H1 (cell line): Measurements from ENCODE around the gene MPDZ. TPM values are rescaled to one million over a fixed set of nuclear protein-coding genes. Genes with fewer than 3 reads are reported as not detected.

Source experiments
- CTCF ChIA-PET: fragments of 300-600 bp; sonication (Branson Sonifier 250); formaldehyde crosslinking; loops from one replicate; lab custom pipeline; 2021; ENCODE audit not compliant: partially characterized antibody; lab: Charles Lee
- POLR2A ChIA-PET: fragments of 300-600 bp; sonication (Branson Sonifier 250); formaldehyde crosslinking; loops from one replicate; lab custom pipeline; 2021; ENCODE audit warnings: inconsistent platforms; ENCODE audit not compliant: partially characterized antibody; lab: Charles Lee
- DNase-seq, 2 experiments: peaks; one replicate each; pipeline versions ENCODE4 v3.0.0 to v3.0.0-alpha.2; 2010 to 2022; ENCODE audit warnings: low spot score in 2 of 2, low read depth in 1 of 2, mixed read lengths in 1 of 2
- FAIRE-seq: peaks from 2 replicates; lab custom pipeline; 2011; peaks lifted over from hg19 to GRCh38; lab: Jason Lieb, UNC
- H2AFZ ChIP-seq: 2 replicates; pipeline ENCODE4 v1.8.1; 2012; ENCODE audit warnings: low read length, inconsistent platforms
- H2AK5ac ChIP-seq: 2 replicates; pipeline ENCODE4 v1.6.1; 2013; ENCODE audit warnings: low read depth, low read length
- H2BK120ac ChIP-seq: replicated peaks from 2 replicates; pipeline ENCODE3; 2013; ENCODE audit warnings: low read depth, low read length, inconsistent platforms
- H2BK12ac ChIP-seq: 2 replicates; pipeline ENCODE4 v1.6.1; 2013; ENCODE audit warnings: low read depth, low read length
- H2BK15ac ChIP-seq: 2 replicates; pipeline ENCODE4 v1.6.1; 2013; ENCODE audit warnings: low read length
- H2BK20ac ChIP-seq: 2 replicates; pipeline ENCODE4 v1.6.1; 2013; ENCODE audit warnings: low read length
- H2BK5ac ChIP-seq: 2 replicates; pipeline ENCODE4 v1.6.1; 2013; ENCODE audit warnings: low read depth, low read length
- H3K14ac ChIP-seq: 2 replicates; pipeline ENCODE4 v1.6.1; 2013; ENCODE audit warnings: inconsistent platforms; ENCODE audit not compliant: insufficient read length
- H3K18ac ChIP-seq: 2 replicates; pipeline ENCODE4 v1.6.1; 2013; ENCODE audit warnings: low read length; ENCODE audit errors: extremely low read depth
- H3K23ac ChIP-seq: 2 replicates; pipeline ENCODE4 v1.6.1; 2013; ENCODE audit warnings: inconsistent platforms; ENCODE audit not compliant: insufficient read length
- H3K23me2 ChIP-seq: 2 replicates; pipeline ENCODE4 v1.6.1; 2013; ENCODE audit warnings: low read depth, low read length
- H3K27ac ChIP-seq: 2 replicates; pipeline ENCODE4 v1.6.1; 2011; ENCODE audit warnings: low read depth, low read length, inconsistent platforms
- H3K27me3 ChIP-seq, 4 experiments: replicated peaks in 1 of 4; 1 replicate in 1 of 4; 2 replicates in 3 of 4; pipeline versions ENCODE4 v1.6.1 to v1.8.1; 2011 to 2013; ENCODE audit warnings: low read length in 3 of 4, mild to moderate bottlenecking in 3 of 4, inconsistent platforms in 2 of 4, mixed read lengths in 2 of 4, moderate library complexity in 1 of 4; ENCODE audit not compliant: control insufficient read depth in 3 of 4, insufficient read depth in 3 of 4; ENCODE audit errors: extremely low read depth in 1 of 4
- H3K36me3 ChIP-seq, 4 experiments: 2 replicates each; pipeline versions ENCODE4 v1.6.1 to v1.8.1; 2011 to 2013; ENCODE audit warnings: mild to moderate bottlenecking in 4 of 4, low read length in 3 of 4, moderate library complexity in 2 of 4, control low read depth in 1 of 4, inconsistent platforms in 1 of 4; ENCODE audit not compliant: insufficient read depth in 4 of 4, control insufficient read depth in 2 of 4
- H3K4ac ChIP-seq: replicated peaks from 2 replicates; pipeline ENCODE3; 2013; ENCODE audit warnings: low read length, low read depth, mixed read lengths, inconsistent platforms; ENCODE audit not compliant: insufficient read length
- H3K4me1 ChIP-seq, 4 experiments: replicated peaks in 1 of 4; 1 replicate in 1 of 4; 2 replicates in 3 of 4; pipeline versions ENCODE4 v1.6.1 to v1.8.1; 2011 to 2013; ENCODE audit warnings: low read length in 3 of 4, inconsistent platforms in 2 of 4, mixed read lengths in 1 of 4; ENCODE audit not compliant: insufficient read depth in 4 of 4, control insufficient read depth in 3 of 4
- H3K4me2 ChIP-seq, 2 experiments: 2 replicates each; pipeline versions ENCODE4 v1.6.1 to v1.8.1; 2011 to 2013; ENCODE audit warnings: low read depth in 2 of 2, low read length in 2 of 2, control low read depth in 1 of 2, inconsistent platforms in 1 of 2, mild to moderate bottlenecking in 1 of 2; ENCODE audit not compliant: insufficient read depth in 1 of 2
- H3K4me3 ChIP-seq, 4 experiments: fragments of 200-600, 300-600 bp in 1 of 4; sonication (generic), shearing (Covaris generic), sonication (Bioruptor Twin) in 1 of 4; 2 replicates each; pipeline versions ENCODE4 v1.5.1 to v1.8.1; 2011 to 2016; ENCODE audit warnings: low read length in 4 of 4, low read depth in 3 of 4, control low read depth in 2 of 4, inconsistent platforms in 2 of 4, mild to moderate bottlenecking in 2 of 4, mixed read lengths in 1 of 4, moderate library complexity in 1 of 4; ENCODE audit not compliant: insufficient read depth in 2 of 4; ENCODE audit errors: extremely low read depth in 1 of 4
- H3K56ac ChIP-seq: replicated peaks from 2 replicates; pipeline ENCODE3; 2013; ENCODE audit warnings: low read depth, mild to moderate bottlenecking, mixed read lengths, low read length, inconsistent platforms; ENCODE audit not compliant: insufficient read length
- H3K79me1 ChIP-seq: 2 replicates; pipeline ENCODE4 v1.6.1; 2013; ENCODE audit warnings: low read depth, low read length, control low read depth
- H3K79me2 ChIP-seq, 2 experiments: 2 replicates each; pipeline versions ENCODE4 v1.6.1 to v1.8.1; 2012 to 2013; ENCODE audit warnings: low read length in 2 of 2, mild to moderate bottlenecking in 2 of 2, inconsistent platforms in 1 of 2; ENCODE audit not compliant: insufficient read depth in 2 of 2, control insufficient read depth in 1 of 2
- H3K9ac ChIP-seq, 4 experiments: replicated peaks in 1 of 4; 1 replicate in 1 of 4; 2 replicates in 3 of 4; pipeline versions ENCODE4 v1.6.1 to v1.8.1; 2011 to 2013; ENCODE audit warnings: low read depth in 3 of 4, low read length in 3 of 4, control low read depth in 2 of 4, mild to moderate bottlenecking in 2 of 4, moderate library complexity in 2 of 4, inconsistent platforms in 1 of 4; ENCODE audit errors: extremely low read depth in 1 of 4
- H3K9me3 ChIP-seq, 2 experiments: 2 replicates each; pipeline versions ENCODE4 v1.6.1 to v1.8.1; 2012 to 2013; ENCODE audit warnings: mild to moderate bottlenecking in 2 of 2, moderate library complexity in 2 of 2, control low read depth in 1 of 2, inconsistent platforms in 1 of 2, low read depth in 1 of 2, low read length in 1 of 2, mixed read lengths in 1 of 2; ENCODE audit not compliant: insufficient read depth in 2 of 2
- H4K20me1 ChIP-seq, 2 experiments: replicated peaks in 1 of 2; 2 replicates each; pipeline versions ENCODE3 to v1.8.1; 2011 to 2013; ENCODE audit warnings: inconsistent platforms in 2 of 2, low read length in 2 of 2, mild to moderate bottlenecking in 1 of 2; ENCODE audit not compliant: insufficient read depth in 2 of 2, control insufficient read depth in 1 of 2
- H4K5ac ChIP-seq: 2 replicates; pipeline ENCODE4 v1.6.1; 2013; ENCODE audit warnings: low read length, low read depth, mixed read lengths, inconsistent platforms; ENCODE audit not compliant: insufficient read length
- H4K8ac ChIP-seq: 2 replicates; pipeline ENCODE4 v1.8.0; 2013; ENCODE audit warnings: mild to moderate bottlenecking, moderate library complexity, low read length, inconsistent platforms; ENCODE audit not compliant: insufficient read depth; ENCODE audit errors: extremely low read depth
- H4K91ac ChIP-seq: replicated peaks from 2 replicates; pipeline ENCODE3; 2013; ENCODE audit warnings: low read length, mixed read lengths, inconsistent platforms; ENCODE audit not compliant: insufficient read length
- ATF2 ChIP-seq: IDR thresholded peaks from 2 replicates; pipeline ENCODE4 v1.6.1; 2012; ENCODE audit warnings: low read length, inconsistent platforms
- CBX8 ChIP-seq: fragments of 300-800, 300-1000 bp; sonication (generic); IDR thresholded peaks from 2 replicates; pipeline ENCODE4 v1.7.1; 2016; ENCODE audit warnings: low read depth, low read length, borderline replicate concordance
- FOSL1 ChIP-seq: IDR thresholded peaks from 2 replicates; pipeline ENCODE4 v1.6.1; 2011; ENCODE audit warnings: mild to moderate bottlenecking, low read depth, low read length, moderate library complexity; ENCODE audit not compliant: insufficient read depth
- GABPA ChIP-seq: IDR thresholded peaks from 2 replicates; pipeline ENCODE4 v1.6.1; 2011; ENCODE audit warnings: mild to moderate bottlenecking, low read length, moderate library complexity, borderline replicate concordance; ENCODE audit not compliant: insufficient read depth
- HDAC2 ChIP-seq, 2 experiments: fragments of 300-600 bp in 1 of 2; sonication (generic) in 1 of 2; IDR thresholded peaks; 2 replicates each; pipeline ENCODE4 v1.6.1; 2011 to 2012; ENCODE audit warnings: low read depth in 2 of 2, low read length in 2 of 2, mild to moderate bottlenecking in 2 of 2, moderate library complexity in 2 of 2, borderline replicate concordance in 1 of 2, inconsistent platforms in 1 of 2
- MAFK ChIP-seq: IDR thresholded peaks from 2 replicates; pipeline ENCODE4 v1.6.1; 2012; ENCODE audit warnings: low read depth, mild to moderate bottlenecking, improper control_type of control experiment, low read length
- NANOG ChIP-seq: IDR thresholded peaks from 2 replicates; pipeline ENCODE4 v1.6.1; 2011; ENCODE audit warnings: low read length, low read depth, mild to moderate bottlenecking, inconsistent platforms; ENCODE audit not compliant: insufficient read depth, poor library complexity, severe bottlenecking
- TAF1 ChIP-seq: IDR thresholded peaks from 2 replicates; pipeline ENCODE4 v1.6.1; 2011; ENCODE audit warnings: mild to moderate bottlenecking, low read depth, low read length
- WGBS, 2 experiments: shearing (Covaris generic) in 1 of 2; methylation state at CpG; one replicate each; pipeline versions ENCODE4 v1.1.6 to v1.1.7; 2013 to 2015; ENCODE audit warnings: low lambda C conversion rate in 2 of 2, mixed read lengths in 2 of 2, inconsistent platforms in 1 of 2, low coverage in 1 of 2, missing lambda C conversion rate in 1 of 2; ENCODE audit not compliant: insufficient replicate concordance in 2 of 2, insufficient coverage in 1 of 2, insufficient read length in 1 of 2; ENCODE audit errors: extremely low coverage in 1 of 2, missing lambda C conversion rate in 1 of 2; 5-methylcytosine and 5-hydroxymethylcytosine counted together
- polyA plus RNA-seq, 7 experiments: library from polyadenylated mRNA; depleted of rRNA in 3 of 7; stranded (reverse) in 5 of 7; unstranded in 2 of 7; fragments of >200 nt in 5 of 7; fragments of 200-250 nt in 2 of 7; gene quantifications; 1 replicate in 5 of 7; 2 replicates in 1 of 7; 4 replicates in 1 of 7; pipeline versions ENCODE4 v1.2.1 to v1.2.3, GENCODE V29; 2011 to 2013; ENCODE audit warnings: missing spikeins in 2 of 7, mixed read lengths in 2 of 7
- total RNA-seq: library from RNA; stranded (reverse); fragmentation: NEBNext Ultra II Directional; extraction: Animal tissue kit (Norgen Biotek cat#: 25700); gene quantifications from 2 replicates; pipeline ENCODE4 v1.2.1, GENCODE V29; 2021

MPDZ gene
- total and polyA plus RNA-seq, 2 of the 8 experiments (the other 6 are each of a cell fraction or from before 2014, with no cell fraction given): 14.6 to 39.4 TPM

GRCh38 chr9:13181652-13182051 is 97.8 kb downstream of the MPDZ start:
- no peak overlapping the region for H2BK120ac ChIP-seq
- no peak overlapping the region for H3K23ac ChIP-seq
- TF ChIP-seq MAFK (no peak), TAF1 (no peak), NANOG (no peak), FOSL1 (no peak), HDAC2 (IDR thresholded peaks at IDR 0.05; ENCODE audit: borderline replicate concordance in 1 of 2, low read depth in 2 of 2, low read length in 2 of 2) (no peak), ATF2 (no peak), GABPA (no peak), CBX8 (no peak)
- no peak overlapping the region for H3K4me2 ChIP-seq
- WGBS, 2 experiments: 80% methylated on average over 2 of the region's 2 CpGs; no CpG with 5 or more reads in 1 of the 2 experiments
- H4K8ac ChIP-seq: no peak overlapping the region
- no peak overlapping the region for H2BK5ac ChIP-seq
- no peak overlapping the region for H3K14ac ChIP-seq
- H2AK5ac ChIP-seq: no peak overlapping the region
- H3K27ac ChIP-seq: no peak overlapping the region
- H3K79me1 ChIP-seq: no peaks in the 10 kb centered on the region
- FAIRE-seq (no peak), DNase-seq (no peak)
- H3K36me3 ChIP-seq: peaks cover 0 to 14% (median 0%) of the 10 kb centered on the region in 4 experiments; a peak in 2 of 8 replicates
- no peak overlapping the region for H2BK20ac ChIP-seq
- no peak overlapping the region for H3K56ac ChIP-seq
- no peak overlapping the region for H3K18ac ChIP-seq
- H3K4ac ChIP-seq: no peak overlapping the region
- ChIA-PET POLR2A (no interaction called here), CTCF (no interaction called here)
- no peaks in the 10 kb centered on the region for H3K23me2 ChIP-seq
- H3K27me3 ChIP-seq: no peaks in the 10 kb centered on the region
- no peak overlapping the region for H4K91ac ChIP-seq
- H3K4me3 ChIP-seq: no peak overlapping the region
- H2BK12ac ChIP-seq: no peak overlapping the region
- no peaks in the 10 kb centered on the region for H3K9me3 ChIP-seq
- no peaks in the 10 kb centered on the region for H3K79me2 ChIP-seq
- no peak overlapping the region for H2AFZ ChIP-seq
- H4K20me1 ChIP-seq: no peaks in the 10 kb centered on the region
- no peak overlapping the region for H4K5ac ChIP-seq
- no peak overlapping the region for H3K9ac ChIP-seq
- no peaks in the 10 kb centered on the region for H3K4me1 ChIP-seq
- H2BK15ac ChIP-seq: no peak overlapping the region
